Gastrocnemius medialis (tissue), 4 donors: ENCODE measurements around the gene SFTPA1.
"Not testable (repeated sequence)": the region's sequence is repeated elsewhere in the genome, so short reads cannot be mapped to it uniquely, and the experiment has no call there.

Source experiments
- CTCF ChIP-seq, 5 experiments: fragments of 450-650 bp in 3 of 5; fragments of 200-600 bp in 2 of 5; sonication (generic) in 2 of 5; IDR thresholded peaks in 4 of 5; conservative IDR thresholded peaks in 1 of 5; 1 replicate in 4 of 5; 2 replicates in 1 of 5; pipeline ENCODE4 v1.5.1; 2016 to 2019; ENCODE audit warnings: antibody characterized with exemption in 5 of 5, mild to moderate bottlenecking in 3 of 5, moderate library complexity in 3 of 5
- POLR2A ChIP-seq, 2 donors: fragments of 450-650 bp; IDR thresholded peaks; one replicate each; pipeline ENCODE4 v1.6.1; 2017; ENCODE audit warnings: antibody characterized with exemption in 2 of 2, mild to moderate bottlenecking in 2 of 2, moderate library complexity in 2 of 2

GRCh38 chr10:79599644-79600043, 11.1 kb upstream of the SFTPA1 start:
- not testable (repeated sequence) for TF ChIP-seq POLR2A (IDR thresholded peaks at IDR 0.05); CTCF (IDR thresholded peaks at IDR 0.05 in 4 of 5, conservative IDR thresholded peaks at IDR 0.05 in 1 of 5)
